GM19397 (cell line): Measurements from ENCODE around the gene PROK2.

Experiments
- ATAC-seq: cut with Tn5 transposase; IDR thresholded peaks from one replicate; pipeline ENCODE4 v1.9.1; 2021; ENCODE audit warnings: mild to moderate bottlenecking, moderate library complexity; ENCODE audit not compliant: unreplicated experiment

The PROK2 gene

GRCh38 chr3:71751602-71752001 is 33.3 kb downstream of the PROK2 start:
- no peak for ATAC-seq

GRCh38 chr3:71744738-71745137 is 40.2 kb downstream of the PROK2 start:
- ATAC-seq = no peak

- ATAC-seq = no peak
Observed at GRCh38 chr3:71742621-71743020, 42.3 kb downstream of the PROK2 start.

GRCh38 chr3:71734881-71735280 is 50.1 kb downstream of the PROK2 start:
- no peak for ATAC-seq

- ATAC-seq = no peak
Observed at GRCh38 chr3:71733319-71733718, 51.6 kb downstream of the PROK2 start.

GRCh38 chr3:71732637-71733036 is 52.3 kb downstream of the PROK2 start:
- ATAC-seq = no peak

- ATAC-seq = no peak
Observed at GRCh38 chr3:71728632-71729342, 56.2 kb downstream of the PROK2 start.

GRCh38 chr3:71726146-71726545 is 58.8 kb downstream of the PROK2 start:
- ATAC-seq = no peak

GRCh38 chr3:71725271-71725991 is 59.5 kb downstream of the PROK2 start, which contains the start of gene EIF4E3:
TSS of gene EIF4E3 (minus strand) at chr3:71725402. CDS start at chr3:71725367, 35 bp downstream.
- peak; percentile 44 for ATAC-seq

GRCh38 chr3:71724584-71725270 is 60.2 kb downstream of the PROK2 start:
- peak; percentile 57 for ATAC-seq

GRCh38 chr3:71724171-71724453 is 60.8 kb downstream of the PROK2 start:
- no peak for ATAC-seq

GRCh38 chr3:71723452-71724170 is 61.3 kb downstream of the PROK2 start:
- no peak for ATAC-seq

GRCh38 chr3:71722693-71723092 is 62.3 kb downstream of the PROK2 start:
- ATAC-seq = no peak
